ENCODE data around the gene GAL3ST2.

GAL3ST2 gene

DNA sequence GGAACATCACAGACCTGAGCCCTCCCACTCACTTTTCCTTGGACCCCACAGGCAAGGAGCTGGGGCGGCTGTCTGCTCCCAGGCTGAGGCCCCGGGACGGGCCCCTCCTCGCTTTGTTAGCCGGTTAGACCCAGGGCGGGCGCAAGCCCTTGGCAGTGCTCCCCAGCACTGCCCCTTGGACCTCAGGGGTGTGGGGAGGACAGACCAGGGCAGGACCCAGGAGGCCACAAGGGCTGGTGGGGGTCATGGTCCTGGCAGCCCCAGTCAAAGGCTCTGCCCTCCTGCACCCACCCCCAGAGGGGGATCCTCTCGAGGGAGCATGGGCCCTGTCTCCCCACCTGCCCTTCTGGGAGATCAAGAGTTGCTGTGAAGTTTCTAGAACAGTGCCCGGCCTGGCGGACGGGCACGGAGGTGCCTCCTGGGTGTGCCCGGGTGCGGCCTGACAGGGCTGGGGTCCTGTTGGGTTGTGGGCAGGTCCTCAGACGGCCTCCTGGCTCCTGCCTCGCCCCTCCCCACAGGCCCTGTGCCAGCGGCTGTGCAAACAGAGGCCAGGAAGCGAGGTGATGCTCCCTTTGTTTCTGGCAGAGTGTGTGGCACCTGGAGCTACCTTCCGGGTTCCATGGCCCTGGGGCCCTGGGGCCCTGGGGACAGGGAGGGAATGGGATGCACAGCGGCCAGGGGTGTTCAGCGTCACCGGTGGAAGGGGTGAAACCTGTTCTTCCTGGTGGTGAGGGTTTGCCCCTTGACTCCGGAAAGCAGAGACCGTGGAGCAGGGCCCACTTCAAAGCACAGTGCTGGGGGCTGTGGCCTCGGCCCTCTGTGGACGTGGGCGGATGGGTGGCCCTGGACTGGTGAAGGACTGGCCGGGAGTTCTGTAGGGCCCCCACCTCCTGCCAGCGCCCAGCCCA lies 2.9 kb upstream of the GAL3ST2 start:
- no peak overlapping the region for H3K27ac ChIP-seq (ENCODE audit: poor library complexity, severe bottlenecking)

DNA sequence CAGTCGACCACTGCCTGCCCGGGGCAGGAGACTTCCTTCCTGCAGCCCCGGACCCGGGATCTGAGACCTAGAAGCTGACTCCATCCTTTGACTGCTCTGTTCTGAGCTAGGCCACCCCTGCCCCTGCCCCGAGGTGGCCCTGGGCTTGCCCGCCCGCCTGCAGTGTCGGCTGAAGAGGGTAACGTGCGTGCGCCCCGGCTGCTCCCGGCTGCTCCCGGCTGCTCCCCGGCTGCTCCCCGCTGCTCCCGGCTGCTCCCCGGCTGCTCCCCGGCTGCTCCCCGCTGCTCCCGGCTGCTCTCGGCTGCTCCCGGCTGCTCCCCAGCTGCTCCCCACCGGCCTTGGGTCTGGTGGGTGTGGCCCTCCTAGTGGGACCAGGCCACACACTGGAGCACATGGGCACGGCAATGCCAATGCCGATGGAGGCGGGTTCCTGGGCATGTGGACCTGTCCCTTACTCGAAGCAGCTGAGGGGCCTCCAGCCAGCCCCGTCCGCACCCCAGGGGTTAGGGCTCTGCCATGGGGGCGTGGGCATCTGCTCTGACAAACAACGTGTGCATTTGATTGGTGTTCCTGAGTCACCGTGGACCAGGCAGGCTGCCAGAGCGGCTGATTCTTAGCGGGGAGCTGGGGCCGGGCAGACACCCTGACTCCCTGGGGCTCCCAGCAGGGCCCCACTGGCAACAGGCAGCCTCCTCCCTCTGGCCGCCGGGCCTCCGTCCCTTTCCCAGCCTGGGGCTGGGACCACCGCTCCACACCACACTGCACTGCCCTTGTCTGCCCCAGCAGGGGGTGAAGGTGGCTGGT lies 2.0 kb upstream of the GAL3ST2 start:
- no peaks in the 10 kb centered on the region for H3K27me3 ChIP-seq (ENCODE audit: insufficient read depth, poor library complexity, severe bottlenecking)
- DNase-seq (ENCODE audit: low spot score) (peak; percentile 70), ATAC-seq (ENCODE audit: low read depth) (peak; percentile 46)
- H3K9me3 ChIP-seq (ENCODE audit: severe bottlenecking) = no peaks in the 10 kb centered on the region
- no peak overlapping the region for H3K27ac ChIP-seq (ENCODE audit: poor library complexity, severe bottlenecking)
- H3K4me3 ChIP-seq (ENCODE audit: severe bottlenecking) = no peak overlapping the region
- TF ChIP-seq, protein P1, sequence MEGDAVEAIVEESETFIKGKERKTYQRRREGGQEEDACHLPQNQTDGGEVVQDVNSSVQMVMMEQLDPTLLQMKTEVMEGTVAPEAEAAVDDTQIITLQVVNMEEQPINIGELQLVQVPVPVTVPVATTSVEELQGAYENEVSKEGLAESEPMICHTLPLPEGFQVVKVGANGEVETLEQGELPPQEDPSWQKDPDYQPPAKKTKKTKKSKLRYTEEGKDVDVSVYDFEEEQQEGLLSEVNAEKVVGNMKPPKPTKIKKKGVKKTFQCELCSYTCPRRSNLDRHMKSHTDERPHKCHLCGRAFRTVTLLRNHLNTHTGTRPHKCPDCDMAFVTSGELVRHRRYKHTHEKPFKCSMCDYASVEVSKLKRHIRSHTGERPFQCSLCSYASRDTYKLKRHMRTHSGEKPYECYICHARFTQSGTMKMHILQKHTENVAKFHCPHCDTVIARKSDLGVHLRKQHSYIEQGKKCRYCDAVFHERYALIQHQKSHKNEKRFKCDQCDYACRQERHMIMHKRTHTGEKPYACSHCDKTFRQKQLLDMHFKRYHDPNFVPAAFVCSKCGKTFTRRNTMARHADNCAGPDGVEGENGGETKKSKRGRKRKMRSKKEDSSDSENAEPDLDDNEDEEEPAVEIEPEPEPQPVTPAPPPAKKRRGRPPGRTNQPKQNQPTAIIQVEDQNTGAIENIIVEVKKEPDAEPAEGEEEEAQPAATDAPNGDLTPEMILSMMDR (IDR thresholded peaks at IDR 0.05; ENCODE audit: poor library complexity, severe bottlenecking) = no peak
- H3K36me3 ChIP-seq (ENCODE audit: low read depth) = no peaks in the 10 kb centered on the region
- peaks cover 5% of the 10 kb centered on the region for H3K4me1 ChIP-seq (ENCODE audit: insufficient read depth, poor library complexity, severe bottlenecking)

More for the DNA sequence above, 2.9 kb upstream of the GAL3ST2 start:
- ATAC-seq (ENCODE audit: low read depth) (no peak), DNase-seq (ENCODE audit: low spot score) (peak; percentile 48)
- H3K4me3 ChIP-seq (ENCODE audit: severe bottlenecking) = no peak overlapping the region
- no peaks in the 10 kb centered on the region for H3K9me3 ChIP-seq (ENCODE audit: severe bottlenecking)
- H3K36me3 ChIP-seq (ENCODE audit: low read depth) = no peaks in the 10 kb centered on the region
- TF ChIP-seq, protein P1 (IDR thresholded peaks at IDR 0.05; ENCODE audit: poor library complexity, severe bottlenecking) = no peak
- H3K27me3 ChIP-seq (ENCODE audit: insufficient read depth, poor library complexity, severe bottlenecking) = no peaks in the 10 kb centered on the region
- H3K4me1 ChIP-seq (ENCODE audit: insufficient read depth, poor library complexity, severe bottlenecking) = peaks cover 5% of the 10 kb centered on the region

DNA sequence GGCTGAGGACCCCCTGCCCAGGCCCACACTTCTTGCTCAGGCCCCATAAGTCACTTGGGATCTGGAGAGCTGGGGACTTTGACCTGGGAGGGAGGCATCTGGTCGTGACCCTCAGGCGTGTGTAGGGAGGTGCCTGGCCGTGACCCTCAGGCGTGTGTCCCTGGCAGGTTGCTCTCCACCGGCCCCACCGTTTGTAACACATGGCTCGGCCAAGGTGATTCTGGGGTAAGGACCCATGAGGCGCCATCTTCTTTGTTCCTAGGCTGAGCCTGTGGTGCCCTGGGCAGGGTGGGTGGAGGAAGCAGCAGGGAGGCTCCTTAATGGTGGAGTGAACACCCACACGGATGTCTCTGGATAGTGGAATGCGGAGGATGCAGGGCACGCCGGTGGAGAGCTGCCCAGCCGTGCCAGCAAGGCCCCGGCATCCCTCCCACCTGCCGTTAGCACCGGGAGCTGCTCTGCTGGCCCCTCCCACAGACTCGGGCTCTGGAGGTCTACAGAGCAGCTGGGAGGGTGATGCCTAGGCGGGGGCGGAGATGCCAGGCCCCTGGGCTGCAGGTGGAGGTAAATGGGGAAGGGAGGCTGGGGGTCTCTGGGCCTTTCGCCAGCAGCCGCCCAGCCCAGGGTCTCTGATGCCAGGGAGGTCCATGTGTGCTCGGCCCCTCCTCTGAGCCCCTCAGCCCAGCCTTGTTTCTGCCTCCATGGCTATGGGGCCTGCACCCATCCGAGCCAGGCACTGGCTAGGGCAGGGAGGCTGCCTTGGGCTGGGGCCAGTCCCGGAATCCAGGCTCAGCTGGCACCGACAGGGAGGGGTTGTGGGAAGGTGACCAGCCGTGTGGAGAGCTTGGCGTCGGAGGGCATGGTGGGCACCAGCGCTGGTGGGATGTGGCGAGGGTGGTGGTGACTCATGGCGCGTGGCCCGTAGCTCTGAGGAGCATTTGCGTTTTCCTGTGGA lies 1.1 kb upstream of the GAL3ST2 start:
- H3K27me3 ChIP-seq (ENCODE audit: insufficient read depth, poor library complexity, severe bottlenecking) = no peaks in the 10 kb centered on the region
- TF ChIP-seq, protein P1 (IDR thresholded peaks at IDR 0.05; ENCODE audit: poor library complexity, severe bottlenecking) = no peak
- H3K36me3 ChIP-seq (ENCODE audit: low read depth) = no peaks in the 10 kb centered on the region
- no peak overlapping the region for H3K27ac ChIP-seq (ENCODE audit: poor library complexity, severe bottlenecking)
- no peaks in the 10 kb centered on the region for H3K9me3 ChIP-seq (ENCODE audit: severe bottlenecking)
- peaks cover 5% of the 10 kb centered on the region for H3K4me1 ChIP-seq (ENCODE audit: insufficient read depth, poor library complexity, severe bottlenecking)
- H3K4me3 ChIP-seq (ENCODE audit: severe bottlenecking) = no peak overlapping the region
- ATAC-seq (ENCODE audit: low read depth) = no peak
- DNase-seq (ENCODE audit: low spot score) = peak; percentile 58

DNA sequence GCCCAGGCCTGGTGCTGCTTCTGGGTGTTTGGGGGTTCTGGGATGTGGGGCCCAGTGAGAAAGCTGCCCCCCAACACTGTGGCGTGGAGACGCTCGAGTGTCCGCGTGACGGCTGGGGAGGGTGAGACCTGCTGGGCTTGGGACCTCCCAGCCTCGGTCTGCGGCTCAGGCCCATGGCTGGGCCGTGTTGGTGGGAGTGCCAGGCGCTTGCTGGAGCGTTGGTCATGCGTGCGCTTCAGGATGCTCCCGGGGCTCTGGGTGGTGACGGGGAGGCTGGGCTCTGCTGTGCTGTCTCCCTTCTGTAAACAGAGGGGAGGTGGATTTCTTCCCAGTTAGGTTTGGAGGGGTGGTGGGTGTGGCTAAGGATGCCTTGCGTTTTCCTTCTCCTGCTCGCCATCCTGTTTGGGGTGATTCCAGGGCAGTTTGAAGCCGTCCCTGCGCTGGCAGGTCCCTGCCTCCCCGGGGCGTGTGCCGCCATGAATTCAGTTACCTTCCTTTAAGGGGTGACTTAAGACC lies 606 bp downstream of the GAL3ST2 start:
- Histone ChIP-seq H3K27ac (ENCODE audit: poor library complexity, severe bottlenecking) (no peak overlapping the region), H3K4me1 (ENCODE audit: insufficient read depth, poor library complexity, severe bottlenecking) (peaks cover 5% of the 10 kb centered on the region), H3K9me3 (ENCODE audit: severe bottlenecking) (peaks cover 3% of the 10 kb centered on the region), H3K4me3 (ENCODE audit: severe bottlenecking) (no peak overlapping the region), H3K36me3 (ENCODE audit: low read depth) (no peaks in the 10 kb centered on the region), H3K27me3 (ENCODE audit: insufficient read depth, poor library complexity, severe bottlenecking) (no peaks in the 10 kb centered on the region)
- ATAC-seq (ENCODE audit: low read depth) (no peak), DNase-seq (ENCODE audit: low spot score) (no peak)
- TF ChIP-seq, protein P1 (IDR thresholded peaks at IDR 0.05; ENCODE audit: poor library complexity, severe bottlenecking) = no peak
